CD4-positive, alpha-beta T cell treated with Interleukin-2 at 100 ng/mL for 4 hours (primary cell): ENCODE data around the gene CRELD2.

Experiments used
- DNase-seq: peaks from one replicate; pipeline ENCODE4 v3.0.0-alpha.2; 2020; ENCODE audit warnings: low spot score

Gene CRELD2

GRCh38 chr22:49946612-49947295, 28.3 kb downstream of the CRELD2 start:
- no peak for DNase-seq

GRCh38 chr22:49947296-49947622, 28.8 kb downstream of the CRELD2 start:
- no peak for DNase-seq

GRCh38 chr22:49948116-49948957, 29.9 kb downstream of the CRELD2 start:
- DNase-seq: no peak

- DNase-seq: no peak
These were observed 30.8 kb downstream of the CRELD2 start for GRCh38 chr22:49948958-49949913.

- DNase-seq: no peak
These were observed 31.5 kb downstream of the CRELD2 start for GRCh38 chr22:49949914-49950292.

GRCh38 chr22:49950396-49950994, 32.1 kb downstream of the CRELD2 start:
- no peak for DNase-seq

GRCh38 chr22:49951000-49951677, 32.7 kb downstream of the CRELD2 start:
- no peak for DNase-seq

GRCh38 chr22:49951678-49951985, 33.2 kb downstream of the CRELD2 start:
- DNase-seq: no peak

GRCh38 chr22:49951986-49952896, 33.8 kb downstream of the CRELD2 start:
- DNase-seq: no peak

- DNase-seq: no peak
These were observed 34.7 kb downstream of the CRELD2 start for GRCh38 chr22:49953027-49953679.

- DNase-seq: no peak
These were observed 35.4 kb downstream of the CRELD2 start for GRCh38 chr22:49953680-49954344.

- no peak for DNase-seq
These were observed 35.9 kb downstream of the CRELD2 start for GRCh38 chr22:49954354-49954753.

- DNase-seq: no peak
These were observed 36.7 kb downstream of the CRELD2 start for GRCh38 chr22:49954991-49955580.

- DNase-seq: no peak
These were observed 37.4 kb downstream of the CRELD2 start for GRCh38 chr22:49955581-49956417.

- no peak for DNase-seq
These were observed 38.0 kb downstream of the CRELD2 start for GRCh38 chr22:49956418-49956770.

GRCh38 chr22:49956914-49957825, 38.7 kb downstream of the CRELD2 start:
- no peak for DNase-seq

GRCh38 chr22:49957826-49958365, 39.5 kb downstream of the CRELD2 start:
- no peak for DNase-seq
